T-helper 1 cell (primary cell): ENCODE results near the gene RTP5.

Source experiments
- DNase-seq, 5 donors: peaks; one replicate each; pipeline ENCODE4 v3.0.0-alpha.2; 2012 to 2020

The RTP5 gene

GRCh38 chr2:241844066-241844728 lies 25.3 kb upstream of the RTP5 start:
- peak; percentile 61 to 84 (median 72) for DNase-seq

DNA sequence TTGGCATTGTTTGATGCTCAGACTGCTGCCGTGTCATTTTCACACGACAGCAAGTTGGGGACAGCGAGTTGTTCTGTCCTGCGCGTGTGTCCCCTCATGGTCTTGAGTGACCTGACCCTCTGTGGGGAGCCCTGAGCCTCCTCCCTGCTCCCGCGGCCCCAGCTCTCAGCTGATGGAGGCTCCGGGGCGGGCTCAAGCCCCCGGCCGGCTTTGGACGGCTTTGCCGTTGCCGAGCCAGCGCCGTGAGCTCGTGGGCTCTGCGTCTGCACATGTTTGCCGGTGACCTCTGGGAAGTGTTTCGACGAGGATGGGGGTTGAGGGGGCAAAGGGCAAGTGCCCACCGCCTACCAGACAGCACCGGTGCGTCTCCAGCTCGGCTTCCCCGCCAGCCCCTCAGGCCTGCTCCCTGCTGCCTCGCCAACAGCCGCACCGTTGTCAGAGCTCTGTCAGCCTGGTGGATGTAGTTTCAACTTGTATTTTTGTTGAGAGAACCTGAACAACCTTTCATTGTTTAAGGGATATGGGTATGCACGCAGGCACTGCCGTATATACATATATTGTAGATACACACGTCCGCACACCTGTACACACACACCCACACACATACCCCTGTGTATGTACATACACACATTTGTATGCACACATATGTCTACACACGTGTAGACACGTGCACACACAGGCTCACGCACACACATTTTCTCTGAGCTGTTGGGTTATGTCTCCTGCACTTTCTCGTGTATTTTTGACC lies 24.5 kb upstream of the RTP5 start:
- DNase-seq: no peak

DNA sequence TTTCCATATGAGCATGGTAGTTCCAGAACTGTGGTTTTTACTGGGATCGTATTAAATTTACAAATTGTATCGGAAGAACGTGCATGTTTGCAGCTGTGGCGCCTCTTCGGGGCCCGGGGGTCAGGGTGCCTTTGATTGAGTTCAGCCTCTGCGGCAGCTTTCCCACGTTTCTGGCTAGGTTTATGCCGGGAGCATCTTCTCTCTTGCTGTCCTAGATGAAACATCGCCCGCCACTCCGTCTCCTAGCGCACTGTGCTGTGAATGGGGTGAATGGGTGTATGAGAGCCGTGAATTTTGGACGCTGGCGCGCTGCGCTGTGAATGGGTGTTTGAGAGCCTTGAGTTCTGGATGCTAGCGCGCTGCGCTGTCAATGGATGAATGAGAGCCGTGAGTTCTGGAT lies 23.1 kb upstream of the RTP5 start:
- no peak for DNase-seq

GRCh38 chr2:241848761-241849615 lies 20.5 kb upstream of the RTP5 start:
- DNase-seq: no peak

- DNase-seq: no peak
Measured at GRCh38 chr2:241849616-241850543, 19.6 kb upstream of the RTP5 start.

DNA sequence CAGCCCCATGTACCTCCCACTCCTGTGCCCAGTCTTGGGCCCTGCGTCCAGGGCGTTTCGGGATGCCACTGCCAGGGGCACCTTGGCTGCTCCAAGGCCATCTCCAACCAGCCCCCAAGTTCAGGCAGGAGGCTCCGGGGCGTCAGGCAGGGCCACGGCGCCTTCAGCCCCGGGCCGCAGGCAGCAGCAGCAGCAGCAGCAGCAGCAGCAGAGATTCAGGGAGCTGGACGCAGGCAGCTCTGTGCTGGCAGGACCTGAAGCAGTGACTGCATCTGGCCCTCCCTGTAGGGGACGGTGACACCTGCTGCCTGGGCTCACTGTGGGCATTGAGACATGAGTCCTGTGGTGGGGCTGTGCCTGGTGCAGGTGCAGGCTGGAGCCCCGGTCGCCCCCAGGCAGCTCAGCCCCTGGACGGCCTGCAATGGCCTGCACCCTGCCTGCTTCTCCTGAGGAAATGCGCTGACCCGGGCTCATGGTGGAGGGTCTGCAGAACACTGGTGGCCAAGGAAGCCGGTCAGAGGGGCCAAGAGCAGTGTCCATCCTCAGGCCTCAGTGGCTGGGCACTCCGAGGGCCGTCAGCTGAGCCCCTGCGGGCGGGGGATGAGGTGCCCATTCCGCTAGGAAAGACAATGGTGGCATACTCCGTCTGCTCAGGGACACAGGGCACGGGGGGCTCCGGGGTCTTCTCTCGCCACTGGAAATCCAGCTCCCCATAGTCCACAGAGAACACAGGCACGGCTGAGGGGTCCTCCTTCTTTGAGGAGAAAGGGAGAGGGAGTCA lies 18.8 kb upstream of the RTP5 start:
- DNase-seq: no peak

DNA sequence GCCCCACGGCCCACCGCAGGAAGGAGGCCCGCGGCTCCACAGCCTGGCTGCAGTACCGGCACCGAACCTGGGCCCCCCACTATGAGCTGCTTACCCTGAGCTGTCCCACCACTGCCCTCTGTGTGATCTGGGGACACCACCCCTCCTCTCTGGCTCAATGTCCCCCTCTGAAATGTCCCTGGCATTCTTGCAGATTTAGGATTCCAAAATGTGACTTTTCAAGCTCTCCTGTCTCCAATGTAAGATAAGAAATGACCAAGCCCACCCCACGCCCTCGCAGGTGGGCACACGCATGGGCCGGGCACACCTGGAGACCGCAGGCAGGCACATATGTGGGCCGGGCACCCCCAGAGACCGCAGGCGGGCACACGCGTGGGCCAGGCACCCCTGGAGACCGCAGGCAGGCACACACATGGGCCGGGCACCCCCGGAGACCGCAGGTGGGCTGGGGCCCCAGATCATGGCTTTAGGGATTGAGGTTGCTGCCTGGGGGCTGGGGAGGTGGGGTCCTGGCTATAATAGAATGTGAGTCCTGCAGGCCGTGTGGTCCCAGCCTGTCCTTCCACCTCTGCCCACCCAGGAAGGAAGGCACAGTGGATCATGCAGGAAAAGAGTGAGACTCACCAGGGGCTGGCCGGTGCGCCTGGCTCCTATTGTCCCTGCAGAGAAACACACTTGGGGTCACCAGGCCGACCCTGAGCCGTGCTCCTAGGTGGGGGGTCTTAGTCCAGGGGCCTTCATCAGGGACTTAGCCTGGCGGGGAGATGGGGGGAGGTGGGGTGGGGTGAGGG lies 18.0 kb upstream of the RTP5 start:
- DNase-seq: no peak

GRCh38 chr2:241852116-241852980 lies 17.2 kb upstream of the RTP5 start:
- DNase-seq: no peak

GRCh38 chr2:241852981-241853631 lies 16.4 kb upstream of the RTP5 start:
- no peak for DNase-seq

DNA sequence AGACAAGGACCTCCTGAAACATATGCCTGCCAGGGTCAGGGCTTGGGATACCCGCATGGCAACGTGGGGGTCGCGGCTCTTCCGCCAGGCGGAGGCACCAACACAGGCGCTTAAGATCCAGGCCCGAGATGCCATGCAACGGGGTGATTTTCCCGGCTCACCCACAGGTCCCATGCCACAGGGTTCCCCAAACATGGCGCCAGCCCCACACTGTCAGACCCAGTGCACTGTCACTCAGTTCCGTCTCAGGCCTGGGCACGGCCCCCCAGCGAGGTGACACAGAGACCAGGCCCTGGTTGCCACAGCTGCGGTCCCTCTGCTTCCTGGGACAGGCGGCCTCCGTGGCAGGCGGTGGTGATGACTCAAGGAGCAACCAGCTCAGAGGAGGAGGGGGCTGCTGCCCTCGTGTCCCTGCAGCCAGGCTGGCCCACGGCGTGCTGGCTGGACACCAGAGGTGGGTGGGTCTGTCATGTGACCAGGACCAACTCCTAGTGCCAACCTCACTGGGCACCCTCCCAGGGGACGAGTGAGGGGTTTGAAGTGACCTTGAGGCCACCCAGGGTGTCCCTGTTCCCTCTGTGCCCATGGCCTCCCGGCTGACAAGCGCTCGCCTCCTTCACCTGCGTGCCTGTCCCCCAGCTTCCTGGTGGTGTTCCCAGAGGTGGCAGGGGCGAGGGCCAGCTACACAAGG lies 15.7 kb upstream of the RTP5 start:
- peak in 1 of 5 donors; percentile 10 for DNase-seq

- DNase-seq: no peak
Measured at GRCh38 chr2:241854342-241855244, 14.9 kb upstream of the RTP5 start.

GRCh38 chr2:241855245-241855887 lies 14.2 kb upstream of the RTP5 start:
- DNase-seq: no peak

DNA sequence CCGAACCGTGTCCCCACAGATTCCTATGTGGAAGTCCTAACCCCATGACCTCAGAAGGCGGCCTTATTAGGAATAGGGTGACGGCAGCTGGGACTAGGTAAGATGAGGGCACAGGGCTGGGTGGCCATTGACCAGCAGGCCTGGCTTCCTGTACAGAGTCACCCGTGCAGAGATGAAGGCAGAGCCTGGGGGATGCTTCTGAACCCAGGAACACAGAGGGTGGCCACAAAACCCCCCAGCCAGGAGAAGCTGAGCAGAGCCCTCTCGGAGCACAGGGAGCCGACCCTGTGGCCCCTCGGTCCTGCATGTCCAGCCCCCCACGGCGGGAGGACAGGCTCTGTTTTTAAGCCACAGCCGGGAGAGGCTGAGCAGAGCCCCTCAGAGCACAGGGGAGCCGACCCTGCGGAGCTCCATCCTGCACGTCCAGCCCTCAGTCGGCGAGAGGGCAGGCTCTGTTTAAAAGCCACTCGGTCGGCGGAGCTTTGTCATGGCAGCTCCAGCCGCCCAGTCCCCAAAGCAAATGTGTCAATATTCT lies 13.6 kb upstream of the RTP5 start:
- DNase-seq: peak in 1 of 5 donors; percentile 8

DNA sequence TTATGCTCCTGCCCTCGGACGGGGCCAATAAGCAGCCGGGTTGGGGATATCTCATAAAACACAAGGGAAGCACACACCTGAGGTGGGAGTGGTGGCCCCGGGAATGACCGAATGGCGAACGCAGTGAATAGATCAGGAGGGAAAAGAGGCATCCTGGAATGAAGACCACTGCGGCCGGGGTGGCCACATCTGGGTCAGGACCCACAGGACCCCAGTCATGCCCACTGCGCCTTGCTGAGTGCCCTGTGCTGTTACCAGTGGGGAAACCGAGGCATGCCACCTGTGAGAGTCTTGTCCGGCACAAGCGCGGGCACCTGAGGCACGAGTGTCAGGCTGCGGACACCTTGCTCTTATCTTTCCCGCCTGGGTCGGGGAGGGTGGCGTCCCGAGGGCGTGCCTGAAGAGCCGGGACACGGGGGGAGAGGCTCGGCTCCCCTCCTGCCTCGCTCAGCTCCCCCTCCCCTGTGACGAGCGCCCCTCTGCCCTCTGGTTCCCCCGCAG lies 12.4 kb upstream of the RTP5 start:
- peak in 1 of 5 donors; percentile 8 for DNase-seq

DNA sequence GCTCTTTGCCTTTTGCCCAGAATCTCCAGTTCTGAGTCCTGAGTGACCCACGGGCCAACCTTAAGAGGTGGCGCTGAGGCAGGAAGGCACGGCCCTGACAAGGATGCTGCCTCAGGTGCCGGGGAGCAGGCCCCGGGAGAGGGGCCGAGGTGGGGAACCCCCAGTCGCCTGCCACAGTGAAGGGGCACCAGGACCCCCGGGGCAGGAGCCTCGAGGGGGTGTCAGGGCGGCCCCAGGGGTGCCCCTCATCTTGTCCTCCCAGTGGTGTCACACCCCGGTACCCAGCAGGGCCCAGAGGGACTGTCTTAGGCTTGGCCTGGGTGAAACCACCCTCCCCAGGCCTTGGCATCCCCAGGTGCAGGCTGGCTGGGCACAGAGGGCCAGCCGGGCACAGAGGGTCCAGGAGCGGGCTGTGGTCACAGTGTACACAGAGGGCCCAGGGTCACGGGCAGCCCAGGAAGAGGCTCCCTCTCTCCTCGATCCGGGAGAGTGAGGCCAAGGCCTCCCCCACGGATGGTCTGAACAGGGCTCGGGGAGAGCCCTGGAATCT lies 11.9 kb upstream of the RTP5 start:
- no peak for DNase-seq
